ENCODE results near the gene CRKL.
"Not testable (repeated sequence)": the region's sequence is repeated elsewhere in the genome, so short reads cannot be mapped to it uniquely, and the experiment has no call there.

CRKL gene

DNA sequence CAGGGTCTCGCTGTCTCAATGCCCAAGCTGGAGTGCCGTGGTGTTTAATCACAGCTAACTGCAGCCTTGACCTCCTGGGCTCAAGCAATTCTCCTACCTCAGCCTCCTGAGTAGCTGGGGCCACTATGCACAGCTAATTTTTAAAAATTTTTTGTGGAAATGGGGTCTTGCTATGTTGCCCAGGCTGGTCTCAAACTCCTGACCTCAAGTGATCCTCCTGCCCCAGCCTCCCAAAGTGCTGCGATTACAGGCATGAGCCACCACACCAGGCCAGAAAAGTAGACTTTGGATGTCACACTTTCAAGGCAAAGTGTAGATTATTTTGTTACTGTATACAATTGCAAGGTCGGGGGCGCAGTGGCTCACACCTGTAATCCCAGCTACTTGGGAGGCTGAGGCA lies 8.5 kb upstream of the CRKL start:
- not testable (repeated sequence) for H3K9ac ChIP-seq (ENCODE audit: low read length); H3K4ac ChIP-seq (ENCODE audit: low read depth, low read length); H3K27ac ChIP-seq (ENCODE audit: low read depth, low read length); H3K27me3 ChIP-seq (ENCODE audit: insufficient read depth, low read length); H3K4me1 ChIP-seq (ENCODE audit: control insufficient read depth in 1 of 2, insufficient read depth in 2 of 2, low read length in 2 of 2); H3K14ac ChIP-seq (ENCODE audit: low read length); H3K23ac ChIP-seq (ENCODE audit: low read length); H4K91ac ChIP-seq (ENCODE audit: low read depth, low read length); H4K12ac ChIP-seq (ENCODE audit: low read depth, low read length); H2BK5ac ChIP-seq (ENCODE audit: low read depth, low read length, poor library complexity); H3K4me2 ChIP-seq (ENCODE audit: low read length); H3K79me2 ChIP-seq (ENCODE audit: control insufficient read depth, insufficient read depth, low read length, poor library complexity); H2BK120ac ChIP-seq (ENCODE audit: insufficient read depth, low read length, poor library complexity); H4K8ac ChIP-seq (ENCODE audit: low read depth, low read length); DNase-seq; H3K79me1 ChIP-seq (ENCODE audit: low read length); H3K18ac ChIP-seq (ENCODE audit: low read length); H2AFZ ChIP-seq (ENCODE audit: insufficient read depth, low read length, poor library complexity); H3K36me3 ChIP-seq (ENCODE audit: control insufficient read depth in 1 of 2, insufficient read depth in 2 of 2, low read length in 2 of 2); H2AK5ac ChIP-seq (ENCODE audit: low read length); H2BK12ac ChIP-seq (ENCODE audit: low read length); H3K4me3 ChIP-seq (ENCODE audit: low read depth, low read length); H3K9me3 ChIP-seq (ENCODE audit: insufficient read depth, low read depth, low read length)
- WGBS (ENCODE audit: extremely low coverage, insufficient coverage, insufficient read length) = no CpG with 5 or more reads among the region's 5 CpGs

DNA sequence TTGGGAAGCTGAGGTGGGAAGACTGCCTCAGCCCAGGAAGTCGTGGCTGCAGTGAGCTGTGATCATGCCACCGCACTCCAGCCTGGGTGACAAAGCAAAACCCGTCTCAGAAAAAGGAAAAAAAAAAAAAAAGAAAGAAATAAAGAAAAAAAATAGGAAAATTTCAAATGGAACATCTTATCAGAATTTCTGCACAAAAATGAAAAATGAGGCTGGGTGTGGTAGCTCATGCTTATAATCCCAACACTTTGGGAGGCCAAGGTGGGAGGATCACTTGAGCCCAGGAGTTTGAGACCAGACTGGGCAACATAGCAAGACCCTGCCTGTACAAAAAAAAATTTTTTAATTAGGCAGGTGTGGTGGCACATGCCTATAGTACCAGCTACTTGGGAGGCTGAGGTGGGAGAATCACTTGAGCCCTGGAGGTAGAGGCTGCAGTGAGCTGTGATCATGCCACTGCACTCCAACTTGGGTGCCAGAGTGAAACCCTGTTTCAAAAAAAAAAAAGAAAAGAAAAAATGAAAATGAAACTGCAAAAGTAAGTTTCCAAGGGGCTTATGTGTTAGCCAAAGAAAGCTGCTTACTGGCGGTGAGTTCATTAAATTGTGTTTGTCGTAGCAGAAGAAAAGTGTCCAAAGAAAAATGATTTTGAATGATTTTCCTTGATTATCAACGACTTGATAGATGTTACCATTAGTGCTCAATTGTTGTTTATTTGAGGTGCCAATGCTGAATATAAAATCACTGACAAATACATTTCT lies 7.5 kb upstream of the CRKL start:
- Histone ChIP-seq H3K4me2 (ENCODE audit: low read length) (no peak overlapping the region), H3K79me1 (ENCODE audit: low read length) (no peaks in the 10 kb centered on the region), H3K27ac (ENCODE audit: low read depth, low read length) (no peak overlapping the region), H3K4me1 (ENCODE audit: control insufficient read depth in 1 of 2, insufficient read depth in 2 of 2, low read length in 2 of 2) (no peaks in the 10 kb centered on the region), H4K12ac (ENCODE audit: low read depth, low read length) (no peak overlapping the region), H3K27me3 (ENCODE audit: insufficient read depth, low read length) (no peaks in the 10 kb centered on the region), H3K9me3 (ENCODE audit: insufficient read depth, low read depth, low read length) (no peaks in the 10 kb centered on the region), H2AFZ (ENCODE audit: insufficient read depth, low read length, poor library complexity) (no peak overlapping the region), H3K14ac (ENCODE audit: low read length) (no peak overlapping the region), H2AK5ac (ENCODE audit: low read length) (no peak overlapping the region), H3K36me3 (ENCODE audit: control insufficient read depth in 1 of 2, insufficient read depth in 2 of 2, low read length in 2 of 2) (no peaks in the 10 kb centered on the region), H3K9ac (ENCODE audit: low read length) (no peak overlapping the region), H3K23ac (ENCODE audit: low read length) (no peak overlapping the region), H4K91ac (ENCODE audit: low read depth, low read length) (no peak overlapping the region), H3K79me2 (ENCODE audit: control insufficient read depth, insufficient read depth, low read length, poor library complexity) (no peaks in the 10 kb centered on the region), H2BK12ac (ENCODE audit: low read length) (no peak overlapping the region), H2BK5ac (ENCODE audit: low read depth, low read length, poor library complexity) (no peak overlapping the region), H3K18ac (ENCODE audit: low read length) (no peak overlapping the region), H2BK120ac (ENCODE audit: insufficient read depth, low read length, poor library complexity) (no peak overlapping the region), H3K4me3 (ENCODE audit: low read depth, low read length) (no peak overlapping the region), H4K8ac (ENCODE audit: low read depth, low read length) (no peak overlapping the region), H3K4ac (ENCODE audit: low read depth, low read length) (no peak overlapping the region)
- WGBS (ENCODE audit: extremely low coverage, insufficient coverage, insufficient read length) = no CpG with 5 or more reads among the region's 6 CpGs
- no peak for DNase-seq

DNA sequence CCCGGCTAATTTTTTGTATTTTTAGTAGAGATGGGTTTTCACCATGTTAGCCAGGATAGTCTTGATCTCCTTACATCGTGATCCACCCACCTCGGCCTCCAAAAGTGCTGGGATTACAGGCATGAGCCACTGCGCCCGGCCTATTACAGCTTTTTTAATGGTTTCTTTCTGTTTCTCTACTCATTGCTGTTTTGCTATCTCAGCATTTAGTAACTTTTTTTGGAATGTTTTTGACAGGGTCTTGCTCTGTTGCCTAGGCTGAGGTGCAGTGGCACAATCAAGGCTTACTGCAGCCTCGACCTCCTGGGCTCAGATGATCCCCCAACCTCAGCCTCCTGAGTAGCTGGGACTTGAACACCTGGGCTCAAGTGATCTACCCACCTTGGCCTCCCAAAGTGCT lies 4.7 kb upstream of the CRKL start:
- Histone ChIP-seq H2BK12ac (ENCODE audit: low read length) (no peak overlapping the region), H3K27ac (ENCODE audit: low read depth, low read length) (no peak overlapping the region), H2BK120ac (ENCODE audit: insufficient read depth, low read length, poor library complexity) (no peak overlapping the region), H3K23ac (ENCODE audit: low read length) (no peak overlapping the region), H3K79me1 (ENCODE audit: low read length) (peaks cover 4% of the 10 kb centered on the region), H2AK5ac (ENCODE audit: low read length) (no peak overlapping the region), H3K9ac (ENCODE audit: low read length) (no peak overlapping the region), H3K9me3 (ENCODE audit: insufficient read depth, low read depth, low read length) (no peaks in the 10 kb centered on the region), H3K36me3 (ENCODE audit: control insufficient read depth in 1 of 2, insufficient read depth in 2 of 2, low read length in 2 of 2) (no peaks in the 10 kb centered on the region), H3K18ac (ENCODE audit: low read length) (no peak overlapping the region), H2BK5ac (ENCODE audit: low read depth, low read length, poor library complexity) (no peak overlapping the region), H3K27me3 (ENCODE audit: insufficient read depth, low read length) (no peaks in the 10 kb centered on the region), H3K14ac (ENCODE audit: low read length) (no peak overlapping the region), H3K4ac (ENCODE audit: low read depth, low read length) (no peak overlapping the region), H3K4me1 (ENCODE audit: control insufficient read depth in 1 of 2, insufficient read depth in 2 of 2, low read length in 2 of 2) (no peaks in the 10 kb centered on the region), H3K4me2 (ENCODE audit: low read length) (no peak overlapping the region), H4K8ac (ENCODE audit: low read depth, low read length) (no peak overlapping the region), H3K79me2 (ENCODE audit: control insufficient read depth, insufficient read depth, low read length, poor library complexity) (peaks cover 2% of the 10 kb centered on the region), H4K12ac (ENCODE audit: low read depth, low read length) (no peak overlapping the region), H4K91ac (ENCODE audit: low read depth, low read length) (no peak overlapping the region), H2AFZ (ENCODE audit: insufficient read depth, low read length, poor library complexity) (no peak overlapping the region), H3K4me3 (ENCODE audit: low read depth, low read length) (no peak overlapping the region)
- WGBS (ENCODE audit: extremely low coverage, insufficient coverage, insufficient read length) = no CpG with 5 or more reads among the region's 6 CpGs
- DNase-seq = no peak

DNA sequence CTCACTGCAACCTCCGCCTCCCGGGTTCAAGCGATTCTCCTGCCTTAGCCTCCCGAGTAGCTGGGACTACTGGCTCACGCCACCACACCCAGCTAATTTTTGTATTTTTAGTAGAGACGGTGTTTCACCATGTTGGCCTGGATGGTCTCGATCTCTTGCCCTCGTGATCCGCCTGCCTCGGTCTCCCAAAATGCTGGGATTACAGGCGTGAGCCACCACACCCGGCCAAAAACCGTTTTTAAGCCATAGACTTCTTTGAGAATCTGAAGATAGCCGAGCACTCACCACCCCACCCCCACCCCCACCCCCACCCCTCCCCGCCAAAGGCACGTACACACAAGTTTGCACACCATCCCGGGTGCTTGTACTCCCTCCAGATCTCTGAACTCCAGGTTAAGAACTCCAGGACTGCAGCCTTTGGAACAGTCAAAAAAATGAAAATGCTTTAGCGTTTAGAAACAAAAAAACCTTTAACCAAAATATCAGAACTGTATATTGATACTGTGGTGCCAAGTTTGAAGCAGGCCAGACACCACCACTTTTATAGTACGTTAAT lies 1.5 kb downstream of the CRKL start:
- Histone ChIP-seq H3K9me3 (ENCODE audit: insufficient read depth, low read depth, low read length) (no peaks in the 10 kb centered on the region), H3K36me3 (ENCODE audit: control insufficient read depth in 1 of 2, insufficient read depth in 2 of 2, low read length in 2 of 2) (peaks cover 0 to 3% of the 10 kb centered on the region in 2 experiments), H2BK12ac (ENCODE audit: low read length) (no peak overlapping the region), H3K4me3 (ENCODE audit: low read depth, low read length) (peak overlapping the region; percentile 71), H3K23ac (ENCODE audit: low read length) (no peak overlapping the region), H4K12ac (ENCODE audit: low read depth, low read length) (no peak overlapping the region), H3K4me1 (ENCODE audit: control insufficient read depth in 1 of 2, insufficient read depth in 2 of 2, low read length in 2 of 2) (peaks cover 2 to 5% of the 10 kb centered on the region in 2 experiments), H4K91ac (ENCODE audit: low read depth, low read length) (no peak overlapping the region), H3K27me3 (ENCODE audit: insufficient read depth, low read length) (no peaks in the 10 kb centered on the region), H3K27ac (ENCODE audit: low read depth, low read length) (no peak overlapping the region), H2AK5ac (ENCODE audit: low read length) (no peak overlapping the region), H3K79me2 (ENCODE audit: control insufficient read depth, insufficient read depth, low read length, poor library complexity) (peaks cover 23% of the 10 kb centered on the region), H3K18ac (ENCODE audit: low read length) (no peak overlapping the region), H3K4ac (ENCODE audit: low read depth, low read length) (peak overlapping the region; percentile 95), H3K4me2 (ENCODE audit: low read length) (peak overlapping the region; percentile 67), H3K14ac (ENCODE audit: low read length) (no peak overlapping the region), H3K9ac (ENCODE audit: low read length) (no peak overlapping the region), H3K79me1 (ENCODE audit: low read length) (peaks cover 12% of the 10 kb centered on the region), H2BK5ac (ENCODE audit: low read depth, low read length, poor library complexity) (no peak overlapping the region), H2AFZ (ENCODE audit: insufficient read depth, low read length, poor library complexity) (no peak overlapping the region), H2BK120ac (ENCODE audit: insufficient read depth, low read length, poor library complexity) (no peak overlapping the region), H4K8ac (ENCODE audit: low read depth, low read length) (no peak overlapping the region)
- no CpG with 5 or more reads among the region's 19 CpGs for WGBS (ENCODE audit: extremely low coverage, insufficient coverage, insufficient read length)
- peak in 1 of 2 donors; percentile 24 for DNase-seq

Data from trophoblast cell (in vitro differentiated cells and primary cell).